Cardiac septum (tissue), 1 donor: ENCODE data around the gene ARCN1. TPM values are rescaled to one million over a fixed set of nuclear protein-coding genes. Genes with fewer than 3 reads are reported as not detected.
"Not testable (repeated sequence)": the region's sequence is repeated elsewhere in the genome, so short reads cannot be mapped to it uniquely, and the experiment has no call there.

Experiments
- DNase-seq: peaks from one replicate; pipeline ENCODE4 v3.0.0-alpha.2; 2020; ENCODE audit warnings: low spot score
- intact Hi-C: fragments of 100-400 bp; cut with DNase I; formaldehyde crosslinking; loops from one replicate; pipeline ENCODE4 v1.14.0; 2022
- total RNA-seq: library from RNA; stranded (reverse); fragmentation: NEBNext Ultra II Directional; extraction: Animal tissue kit (Norgen Biotek cat#: 25700); gene quantifications from one replicate; pipeline ENCODE4 v1.2.1, GENCODE V29; 2021
- donor health status: DM: no; HTN: no; CAD: no.

Gene ARCN1
- total RNA-seq, 1 donor from 2014 or later, result 118 TPM

GRCh38 chr11:118597556-118597955, 25.3 kb downstream of the ARCN1 start:
- intact Hi-C loops, result no loop called here

DNA sequence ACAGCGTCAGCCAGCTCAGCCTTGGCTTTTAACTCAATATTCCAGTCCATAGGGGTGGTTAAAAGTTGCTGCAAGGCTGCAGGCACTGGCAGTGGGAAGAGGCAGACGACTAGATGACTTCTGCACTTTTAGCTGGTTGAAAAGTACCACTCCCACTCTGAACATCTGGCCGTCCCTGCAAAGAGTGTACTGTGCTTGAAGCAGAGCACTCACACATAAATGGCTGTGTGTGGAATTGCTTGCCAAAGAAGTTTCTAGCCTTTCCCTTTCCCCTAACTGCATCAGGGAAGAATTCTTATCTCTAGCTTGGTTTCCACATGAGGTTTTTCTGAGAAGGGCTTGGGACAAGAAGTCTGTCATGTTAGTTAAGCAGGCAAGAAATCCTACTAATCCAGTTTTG, 30.1 kb downstream of the ARCN1 start:
- intact Hi-C loops, result no loop called here
- peak; percentile 75 for DNase-seq

More at GRCh38 chr11:118597556-118597955, 25.3 kb downstream of the ARCN1 start:
- no peak for DNase-seq

- intact Hi-C loops, result not testable (repeated sequence)
These were observed 31.5 kb downstream of the ARCN1 start for GRCh38 chr11:118603709-118604108.

DNA sequence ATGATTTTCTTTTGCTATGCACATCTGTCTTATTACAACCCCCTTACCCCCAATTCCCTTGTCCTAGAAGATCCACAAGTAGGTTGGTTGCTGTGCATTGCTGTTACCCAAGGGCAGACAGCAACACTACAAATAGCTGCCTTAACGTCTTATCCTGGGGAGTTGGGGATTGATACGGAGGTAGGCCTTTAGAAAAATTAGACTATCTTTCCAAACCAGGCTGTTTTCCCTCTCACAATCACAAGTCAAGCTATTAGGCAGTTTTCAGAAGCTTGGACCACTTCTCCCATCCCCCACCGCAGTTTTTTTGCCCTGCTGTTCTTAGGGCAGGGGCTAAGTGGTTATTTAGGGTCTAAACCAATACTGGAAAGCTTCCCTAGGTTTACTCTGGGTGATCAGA, 32.4 kb downstream of the ARCN1 start:
- intact Hi-C loops, result no loop called here
- peak; percentile 50 for DNase-seq

More at GRCh38 chr11:118603709-118604108, 31.5 kb downstream of the ARCN1 start:
- DNase-seq, result peak; percentile 27

GRCh38 chr11:118605116-118605867, 33.1 kb downstream of the ARCN1 start:
- DNase-seq, result peak; percentile 81
- intact Hi-C loops, result loop anchor here (5.0 kb wide), 2 partner anchors 52 to 187 kb away; partner anchors contain the start of gene DDX6

DNA sequence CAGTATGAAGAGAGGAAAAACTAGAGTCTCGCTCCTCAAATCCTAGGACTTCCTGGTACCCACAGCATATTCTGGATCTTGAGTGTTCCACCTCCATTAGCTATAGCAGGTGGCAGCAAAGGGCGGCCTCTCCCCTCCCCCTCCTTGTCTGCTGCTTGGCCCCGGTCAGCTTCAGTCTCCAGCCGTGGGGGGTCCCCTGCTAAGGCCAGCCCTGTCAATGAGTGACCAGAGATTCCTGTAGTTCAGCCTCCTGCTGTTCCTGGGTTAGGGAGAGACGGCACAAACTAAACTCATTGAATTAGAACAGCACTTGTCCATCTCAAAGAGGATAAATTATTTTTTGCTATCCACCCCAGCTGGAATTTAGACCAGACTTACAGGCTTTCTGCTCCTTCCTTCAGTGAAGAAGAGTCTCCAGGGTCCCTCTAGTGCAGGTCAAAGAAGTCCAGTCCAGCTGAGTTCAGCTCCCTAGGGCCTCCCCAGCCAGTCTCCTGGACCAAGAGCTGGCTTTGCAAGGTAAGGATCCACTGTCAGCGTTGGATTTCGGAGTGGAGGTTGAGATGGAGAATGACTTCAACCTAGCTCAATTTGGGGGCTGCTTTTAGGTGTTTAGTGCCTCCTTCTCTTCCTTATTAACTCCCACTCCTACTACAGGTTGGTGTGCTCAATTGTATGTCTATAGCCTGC, 34.1 kb downstream of the ARCN1 start:
- intact Hi-C loops, result loop anchor here (5.0 kb wide), 2 partner anchors 51 to 186 kb away; partner anchors contain the start of gene DDX6
- DNase-seq, result peak; percentile 59

GRCh38 chr11:118606844-118607228, 34.6 kb downstream of the ARCN1 start:
- DNase-seq, result peak; percentile 22
- intact Hi-C loops, result loop anchor here (5.0 kb wide), 2 partner anchors 50 to 185 kb away; partner anchors contain the start of gene DDX6

DNA sequence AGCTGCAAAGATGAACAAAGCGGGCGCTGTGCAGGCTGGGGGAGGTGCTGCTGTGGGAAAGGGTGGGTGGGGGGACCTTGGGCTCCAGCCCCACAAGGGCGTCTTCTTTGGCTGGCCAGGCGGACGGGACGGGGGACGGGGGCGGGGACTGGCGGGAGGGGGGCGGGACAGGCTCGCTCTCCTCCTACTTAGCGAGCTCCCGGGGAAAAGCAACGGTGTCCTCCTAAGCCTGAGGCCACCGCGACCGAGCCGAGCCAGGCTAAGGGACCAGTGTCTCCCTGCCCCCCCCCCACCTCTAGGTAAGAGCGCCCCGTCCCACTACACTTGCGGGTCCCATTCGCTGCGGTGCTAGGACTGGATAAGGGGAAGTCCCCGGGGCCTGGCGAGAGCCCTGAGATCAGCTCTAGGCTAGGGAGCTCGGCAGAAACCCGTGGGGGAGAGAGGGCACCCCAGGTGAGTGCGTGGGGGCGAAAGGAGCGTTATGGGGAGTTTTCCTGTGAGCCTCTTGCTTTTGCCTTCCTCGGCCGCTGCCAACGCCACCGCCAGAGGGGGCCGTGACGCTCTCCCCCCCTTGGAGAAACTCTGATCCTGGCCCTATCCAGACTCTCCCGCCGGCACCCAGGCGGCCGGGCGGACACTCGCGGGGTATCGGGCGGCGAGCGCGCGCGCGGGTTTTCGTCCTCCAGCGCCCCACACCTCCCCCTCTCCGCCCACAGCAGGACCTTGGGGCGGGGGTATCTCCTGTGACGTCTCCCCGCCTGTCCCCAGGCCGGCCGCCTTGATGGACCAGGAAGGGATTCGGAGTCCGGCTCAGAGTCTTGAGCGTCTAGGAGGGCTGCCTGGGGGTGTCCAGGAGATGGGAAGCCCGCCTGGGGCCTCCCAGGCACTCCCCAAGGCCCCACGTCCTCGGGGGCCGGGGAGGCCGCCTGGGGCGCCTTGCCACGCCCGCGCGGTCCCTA, 35.5 kb downstream of the ARCN1 start, which contains the start of gene PHLDB1:
Gene PHLDB1 (plus strand): TSS at position 215 of the 959 bp plus-strand sequence. CDS start 6,222 bp downstream, outside the sequence.
- intact Hi-C loops, result loop anchor here (5.0 kb wide), 2 partner anchors 50 to 185 kb away; partner anchors contain the start of gene DDX6
- peak; percentile 87 for DNase-seq

GRCh38 chr11:118608360-118609227, 36.4 kb downstream of the ARCN1 start:
- DNase-seq, result peak; percentile 85
- intact Hi-C loops, result loop anchor here (5.0 kb wide), 2 partner anchors 49 to 184 kb away; partner anchors contain the start of gene DDX6

DNA sequence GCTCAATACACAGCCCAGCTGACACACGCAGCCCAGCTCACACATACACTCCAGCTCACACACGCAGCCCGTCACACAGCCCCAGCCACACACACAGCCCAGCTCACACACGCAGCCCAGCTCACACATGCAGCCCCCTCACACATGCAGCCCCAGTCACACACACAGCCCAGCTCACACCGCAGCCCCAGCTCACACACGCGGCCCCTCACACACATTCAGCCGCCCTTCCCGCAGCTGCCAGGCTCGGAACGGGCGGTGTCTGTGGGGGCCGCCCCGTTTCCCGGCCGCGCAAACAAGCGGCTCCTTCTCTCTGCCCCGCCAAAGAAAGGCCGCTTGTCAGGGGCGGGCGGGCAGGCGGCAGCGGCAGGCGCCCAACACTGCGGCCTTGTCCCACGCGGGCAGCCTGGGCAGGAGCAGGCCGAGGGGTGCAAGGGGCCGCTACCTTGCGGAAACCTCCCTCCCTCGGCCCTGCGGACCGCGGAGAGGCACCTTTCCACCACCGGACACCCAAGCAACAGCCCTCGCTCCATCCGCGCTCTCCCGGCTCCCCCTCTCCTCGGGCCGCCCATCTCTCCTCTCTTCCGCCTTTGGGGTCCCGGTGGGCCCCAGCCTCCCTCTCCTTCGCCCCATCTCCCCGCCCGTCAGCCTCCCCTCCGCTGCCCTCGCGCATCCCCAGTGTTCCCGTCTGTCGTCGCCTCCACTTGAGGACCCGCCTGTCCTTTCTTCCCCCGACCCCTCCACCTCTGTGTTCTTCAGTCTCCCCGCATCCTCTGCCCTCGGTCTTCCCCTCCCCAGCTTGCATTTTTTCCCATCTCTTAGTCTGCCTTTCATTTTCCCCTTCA, 37.4 kb downstream of the ARCN1 start:
- peak; percentile 76 for DNase-seq
- intact Hi-C loops, result loop anchor here (5.0 kb wide), 3 partner anchors 37 to 183 kb away; partner anchors contain the start of genes ARCN1 and DDX6

DNA sequence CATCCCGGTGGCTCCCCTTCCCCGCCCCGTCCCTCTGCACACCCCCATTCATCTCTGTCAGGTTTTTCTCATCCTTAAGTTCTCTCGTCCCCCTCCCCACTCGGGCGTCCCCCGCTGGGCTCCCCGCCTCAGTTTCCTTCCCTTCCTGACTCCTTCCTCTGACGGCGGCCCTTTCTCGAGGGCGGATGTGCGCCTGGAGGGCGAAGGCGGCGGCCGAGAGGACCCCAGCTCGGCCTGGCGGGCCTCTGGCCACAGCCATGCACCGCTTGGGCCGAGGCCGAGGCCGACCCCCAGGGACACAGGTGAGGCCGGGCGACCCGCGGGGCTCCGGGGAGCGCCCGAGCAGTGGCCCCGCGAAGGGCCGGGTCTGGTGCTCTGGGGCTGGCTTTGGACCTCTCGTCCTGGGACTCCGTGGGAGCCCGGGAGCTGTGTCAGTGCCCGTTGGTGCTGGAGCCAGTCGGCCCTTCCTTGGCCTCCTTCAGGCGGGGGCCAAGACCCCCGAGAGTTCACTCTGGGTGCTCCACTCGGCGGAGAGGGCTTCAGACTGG, 38.1 kb downstream of the ARCN1 start:
- peak; percentile 74 for DNase-seq
- intact Hi-C loops, result loop anchor here (5.0 kb wide), 1 partner anchor 38 kb away; the partner anchor contains the start of gene ARCN1

DNA sequence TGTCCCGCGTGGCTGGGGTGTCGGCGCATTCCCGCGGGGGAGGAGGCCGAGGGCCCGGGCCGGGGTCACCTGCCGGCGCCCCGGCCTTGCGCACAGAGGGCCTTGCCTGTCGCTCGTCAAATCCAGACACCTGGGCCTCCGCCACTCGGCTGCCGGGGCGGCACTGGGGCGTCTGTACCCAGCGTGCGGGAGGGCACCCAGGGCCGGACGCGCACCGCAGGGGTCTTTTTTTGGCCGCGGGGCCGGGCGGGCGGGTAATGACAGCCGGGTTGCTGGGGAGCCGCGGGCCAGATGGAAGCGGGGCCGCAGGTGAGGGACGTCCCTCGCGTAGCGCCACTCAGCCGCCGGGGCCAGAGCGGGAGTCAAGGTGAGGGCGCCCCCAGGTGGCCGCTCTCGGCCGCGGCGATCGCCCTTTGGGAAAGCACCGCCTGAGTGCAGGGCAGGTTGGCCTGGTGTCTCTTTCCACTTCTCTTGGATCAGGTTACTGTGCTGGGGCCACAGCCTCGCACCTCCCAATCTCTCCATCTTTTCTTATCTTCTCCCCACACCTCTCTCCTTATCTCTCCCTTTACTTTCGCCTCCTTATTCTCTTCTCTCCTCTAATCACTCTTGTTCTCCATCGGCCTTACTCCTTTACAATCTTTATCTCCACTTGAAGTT, 38.7 kb downstream of the ARCN1 start:
- peak; percentile 91 for DNase-seq
- intact Hi-C loops, result loop anchor here (5.0 kb wide), 1 partner anchor 39 kb away; the partner anchor contains the start of gene ARCN1

DNA sequence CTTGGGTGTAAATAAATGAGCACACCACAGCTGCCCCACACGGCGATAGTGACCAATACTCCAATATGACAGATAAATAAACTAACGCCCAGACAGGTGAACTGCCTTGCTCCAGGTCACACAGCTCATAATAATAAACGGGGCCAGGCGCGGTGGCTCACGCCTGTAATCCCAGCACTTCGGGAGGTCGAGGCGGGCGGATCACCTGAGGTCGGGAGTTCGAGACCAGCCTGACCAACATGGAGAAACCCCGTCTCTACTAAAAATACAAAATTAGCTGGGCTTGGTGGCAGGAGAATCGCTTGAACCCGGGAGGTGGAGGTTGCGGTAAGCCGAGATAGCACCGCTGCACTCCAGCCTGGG, 39.2 kb downstream of the ARCN1 start:
- DNase-seq, result peak; percentile 46
- intact Hi-C loops, result loop anchor here (5.0 kb wide), 1 partner anchor 39 kb away; the partner anchor contains the start of gene ARCN1

GRCh38 chr11:118612378-118612777, 40.2 kb downstream of the ARCN1 start:
- peak; percentile 74 for DNase-seq
- intact Hi-C loops, result loop anchor here (5.0 kb wide), 1 partner anchor 40 kb away; the partner anchor contains the start of gene ARCN1

GRCh38 chr11:118614511-118614910, 42.3 kb downstream of the ARCN1 start:
- DNase-seq, result peak; percentile 19
- intact Hi-C loops, result loop anchor here (5.0 kb wide), 1 partner anchor 42 kb away; the partner anchor contains the start of gene ARCN1

GRCh38 chr11:118615282-118615975, 43.2 kb downstream of the ARCN1 start:
- peak; percentile 61 for DNase-seq
- intact Hi-C loops, result no loop called here
